AG09309 (cell line): Measurements from ENCODE around the gene DAB2IP.

Source experiments
- DNase-seq: peaks from one replicate; pipeline ENCODE4 v3.0.0-alpha.2; 2010; ENCODE audit warnings: low read depth
- H3K4me3 ChIP-seq: 2 replicates; pipeline ENCODE4 v1.5.1; 2011; ENCODE audit warnings: mild to moderate bottlenecking, low read depth, low read length, moderate library complexity; ENCODE audit not compliant: control insufficient read depth
- CTCF ChIP-seq: IDR thresholded peaks from 2 replicates; pipeline ENCODE4 v1.5.1; 2011; ENCODE audit warnings: mild to moderate bottlenecking, low read depth, low read length, inconsistent platforms; ENCODE audit not compliant: insufficient read depth, control insufficient read depth; ENCODE audit errors: missing control alignments

DAB2IP gene

GRCh38 chr9:121711281-121711680 lies 59.8 kb downstream of the DAB2IP start:
- TF ChIP-seq CTCF: no peak
- no peak for DNase-seq

GRCh38 chr9:121711797-121712196 lies 60.4 kb downstream of the DAB2IP start:
- TF ChIP-seq CTCF: no peak
- H3K4me3 ChIP-seq: no peak overlapping the region
- no peak for DNase-seq

More at GRCh38 chr9:121711281-121711680, 59.8 kb downstream of the DAB2IP start:
- no peak overlapping the region for H3K4me3 ChIP-seq

- no peak for TF ChIP-seq CTCF
- no peak for DNase-seq
- no peak overlapping the region for H3K4me3 ChIP-seq
Measured at GRCh38 chr9:121713400-121714070, 62.1 kb downstream of the DAB2IP start.

GRCh38 chr9:121714075-121714705 lies 62.8 kb downstream of the DAB2IP start:
- no peak overlapping the region for H3K4me3 ChIP-seq
- TF ChIP-seq CTCF: no peak
- no peak for DNase-seq

GRCh38 chr9:121714873-121715272 lies 63.4 kb downstream of the DAB2IP start:
- no peak for TF ChIP-seq CTCF
- no peak overlapping the region for H3K4me3 ChIP-seq
- no peak for DNase-seq

DNA sequence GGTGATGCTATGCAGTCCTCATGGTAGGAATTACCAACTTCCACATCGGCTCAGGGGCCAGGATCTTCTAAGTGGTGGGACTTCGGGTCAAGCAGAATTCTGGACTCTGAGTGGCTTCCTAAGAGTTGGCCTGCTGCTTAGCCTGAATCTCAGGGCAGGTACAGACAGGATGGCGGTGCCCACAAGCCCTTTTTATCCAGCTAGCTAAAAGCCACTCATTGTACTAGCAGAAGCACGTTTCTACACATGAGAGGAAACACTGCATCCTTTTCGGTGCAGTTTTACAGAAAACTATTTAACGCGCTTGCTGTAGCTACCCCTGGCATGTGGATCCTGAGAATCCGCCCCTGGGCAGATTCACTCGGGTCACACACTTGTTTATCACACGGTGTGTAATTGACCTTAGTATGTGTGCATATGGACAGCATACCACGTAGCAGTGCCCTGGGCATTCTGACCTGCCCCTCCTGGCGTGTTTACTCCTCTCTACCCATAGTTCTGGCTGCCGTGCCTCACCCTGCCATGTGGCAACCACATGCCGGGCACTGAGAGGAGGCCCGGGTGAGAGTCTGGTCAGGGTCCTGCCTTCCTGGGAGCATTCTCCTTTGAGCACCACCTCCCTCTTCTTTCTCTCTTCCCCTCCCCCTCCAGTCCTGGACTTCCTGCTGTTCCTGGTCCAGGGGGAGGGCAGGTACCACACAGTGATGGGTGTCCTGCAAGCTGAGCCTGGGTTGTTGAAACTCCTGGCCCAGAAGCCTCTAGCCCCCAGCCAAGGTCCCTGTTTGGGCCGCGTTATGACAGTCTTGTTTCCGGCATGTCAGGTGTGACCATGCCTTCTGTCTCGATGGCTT lies 65.9 kb downstream of the DAB2IP start:
- no peak for TF ChIP-seq CTCF
- no peak for DNase-seq
- H3K4me3 ChIP-seq: no peak overlapping the region
